Cortex of kidney (tissue), 1 donor: ENCODE results near the gene GOLT1A.
A peak's percentile ranks its signal among the peaks of the same experiment; 100 is the strongest.

ENCODE experiments used
- DNase-seq: peaks from one replicate; lab custom pipeline; 2025; lab: John Stamatoyannopoulos, UW

Gene GOLT1A

DNA sequence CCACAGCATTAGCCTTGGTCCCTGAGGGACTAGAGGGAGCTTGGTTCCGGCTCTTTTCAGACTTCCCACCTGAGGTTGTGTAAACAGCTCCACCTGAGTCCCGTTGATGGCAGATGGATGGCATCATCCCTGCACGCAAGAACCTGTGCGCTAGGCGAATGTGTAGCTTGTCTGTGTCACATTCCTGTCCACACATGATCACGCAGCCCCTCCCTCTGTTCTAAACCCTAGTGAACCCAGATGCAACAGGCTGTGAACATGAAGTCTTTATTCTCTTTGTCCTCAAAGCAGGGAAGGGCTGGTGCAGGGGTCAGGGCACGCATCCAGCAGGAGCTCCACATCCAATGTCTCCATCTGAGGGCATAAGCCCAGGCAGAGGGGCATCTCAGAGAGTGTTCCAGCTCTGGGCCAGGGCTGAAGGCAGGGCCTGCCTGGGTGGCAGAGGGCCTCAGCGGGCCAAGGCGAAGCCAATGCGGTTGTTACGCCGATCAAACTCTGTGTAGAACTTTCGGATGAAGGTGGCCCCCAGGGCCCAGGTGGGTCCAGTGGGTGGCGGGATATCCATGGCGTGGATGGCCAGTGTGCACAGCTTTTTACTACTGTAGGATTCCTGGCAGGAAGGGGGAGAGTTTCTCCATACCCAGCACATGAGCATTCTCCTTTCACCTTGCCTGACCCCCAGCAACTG is 59.1 kb downstream of the GOLT1A start:
- no peak for DNase-seq

DNA sequence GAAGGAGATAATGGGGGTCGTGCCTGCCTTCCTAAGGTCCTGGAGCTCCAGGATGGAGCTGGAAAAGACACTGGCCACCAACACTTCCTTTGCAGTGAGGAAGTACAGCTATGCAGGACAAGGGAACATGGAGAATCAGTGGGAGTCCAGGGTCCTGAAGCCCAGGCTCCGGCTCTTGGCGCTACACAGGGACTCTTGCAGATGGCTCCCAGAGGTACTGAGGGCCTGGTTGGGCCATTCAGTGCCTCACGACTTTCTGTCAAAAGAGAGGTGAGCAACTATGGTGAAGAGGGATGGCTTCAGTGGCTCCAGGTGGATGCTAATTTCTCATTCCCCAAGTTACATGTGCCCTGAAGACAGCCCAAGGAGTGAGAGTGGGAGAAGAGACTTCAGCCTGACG is 60.1 kb downstream of the GOLT1A start:
- DNase-seq: no peak

DNA sequence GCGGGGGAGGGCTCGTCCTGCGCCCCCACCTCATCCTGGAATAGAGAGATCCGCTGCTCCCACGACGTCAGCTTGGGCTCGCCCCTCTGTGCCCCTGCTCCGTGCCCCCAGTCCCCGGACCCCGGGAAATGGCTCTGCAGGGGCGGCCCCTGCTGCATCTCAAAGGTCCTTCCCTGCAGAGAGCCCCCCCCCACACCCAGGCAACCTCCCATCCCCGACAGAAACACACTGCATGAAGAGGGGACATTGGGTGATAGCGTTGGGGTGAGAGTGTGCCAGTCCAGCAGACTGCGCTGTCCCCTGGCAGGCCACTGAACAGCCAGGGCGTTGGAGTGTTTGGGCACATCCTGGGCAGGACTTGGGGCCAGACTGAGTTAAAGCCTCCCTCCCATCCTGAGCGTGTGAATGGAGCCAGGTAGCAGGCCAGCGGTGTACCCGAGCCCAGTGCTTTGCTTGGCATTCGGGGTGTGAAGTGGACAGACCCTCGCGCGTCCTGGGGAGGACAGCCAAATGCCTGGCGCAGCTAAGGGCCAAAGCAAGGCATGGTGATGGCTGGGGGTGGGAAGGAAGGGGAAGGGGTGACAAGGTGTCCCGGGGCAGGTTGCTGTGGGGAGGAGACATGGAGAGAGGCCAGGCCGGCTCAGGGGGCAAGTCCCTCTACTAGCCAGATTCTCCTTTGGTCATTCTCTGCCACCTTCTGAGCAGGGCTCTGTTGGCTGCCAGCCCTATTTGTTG is 61.3 kb downstream of the GOLT1A start:
- no peak for DNase-seq

GRCh38 chr1:204151552-204152309 is 62.1 kb downstream of the GOLT1A start, which contains the start of gene ETNK2:
ETNK2 (minus strand) TSS chr1:204152044; CDS start chr1:204151852, 192 bp downstream.
- peak; percentile 36 for DNase-seq

DNA sequence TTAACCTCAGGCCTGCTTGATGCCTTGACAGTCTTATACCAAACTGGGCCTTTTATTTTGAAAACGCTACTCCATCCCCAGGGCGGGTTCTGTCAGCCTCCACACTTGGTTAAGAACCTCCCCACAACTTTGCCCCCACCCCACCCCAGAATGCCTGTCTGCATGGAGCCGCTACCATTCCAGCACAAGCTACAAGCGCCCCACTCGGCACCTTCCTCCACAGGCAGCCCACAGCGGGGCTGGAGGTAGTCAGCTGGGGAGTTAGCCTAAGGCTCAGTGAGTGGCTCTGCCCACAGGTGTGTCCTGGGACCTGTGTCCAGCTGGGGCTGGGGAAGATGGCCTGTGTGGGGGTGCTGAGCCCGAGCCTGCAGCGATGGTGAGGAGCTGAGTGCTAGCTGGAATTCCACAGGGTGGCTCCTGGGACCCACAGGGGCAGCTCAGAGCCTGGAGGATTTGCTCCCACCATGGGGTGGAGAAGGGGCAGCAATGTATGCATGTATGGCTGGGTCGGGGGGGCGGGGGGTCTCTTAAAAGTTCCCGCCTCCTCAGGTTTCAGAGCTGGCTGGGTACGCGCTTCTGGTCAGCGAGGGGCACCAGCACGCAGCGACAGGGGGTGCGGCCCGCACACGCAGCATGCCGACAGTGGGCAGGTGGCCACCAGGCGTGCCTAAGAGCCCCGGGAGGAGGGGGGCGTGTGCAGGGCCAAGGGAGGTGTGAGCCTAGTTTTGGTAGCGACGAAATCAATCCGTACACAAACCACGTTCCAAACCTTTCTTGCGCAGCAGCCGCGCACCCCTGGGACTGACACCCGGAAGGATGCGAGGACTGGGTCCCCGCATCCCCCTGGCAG is 62.9 kb downstream of the GOLT1A start:
- DNase-seq: no peak

GRCh38 chr1:204149635-204150565 is 63.9 kb downstream of the GOLT1A start:
- no peak for DNase-seq

DNA sequence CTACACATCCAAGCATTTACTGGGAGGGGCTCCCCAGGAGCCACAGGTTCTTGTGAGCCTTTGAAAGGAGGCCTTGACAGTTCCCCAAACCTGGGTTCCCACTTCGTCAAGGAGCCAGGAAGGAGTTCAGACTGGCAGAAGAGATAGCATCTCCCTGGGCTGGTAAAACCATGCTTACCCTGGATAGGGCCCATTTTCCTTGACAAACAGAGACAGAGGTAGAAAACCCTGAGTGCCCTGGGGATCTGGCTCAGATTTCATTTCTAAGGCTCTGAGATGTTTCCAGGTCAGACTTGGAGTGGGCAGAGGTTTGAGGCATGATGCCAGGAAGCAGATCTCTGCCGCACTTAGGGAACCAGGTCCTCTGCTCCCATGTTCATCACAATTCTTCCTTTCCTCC is 64.7 kb downstream of the GOLT1A start:
- DNase-seq: no peak
